Stimulated activated CD4-positive, alpha-beta T cell treated with anti-CD3 and anti-CD28 coated beads, Interleukin-15, amount 100 ng/mL, for 1 hour (primary cell): ENCODE measurements around the gene KHDC1L.
"Not testable (repeated sequence)": the region's sequence is repeated elsewhere in the genome, so short reads cannot be mapped to it uniquely, and the experiment has no call there.

Experiments used
- DNase-seq, 2 donors: peaks; one replicate each; pipeline ENCODE4 v3.0.0-alpha.2; 2020; ENCODE audit warnings: low read depth in 1 of 2, low spot score in 1 of 2

KHDC1L gene

GRCh38 chr6:73225396-73225795 is at the start of gene KHDC1L:
Gene KHDC1L (minus strand): TSS chr6:73225496. CDS start chr6:73225408, 88 bp downstream.
- DNase-seq: no peak

DNA sequence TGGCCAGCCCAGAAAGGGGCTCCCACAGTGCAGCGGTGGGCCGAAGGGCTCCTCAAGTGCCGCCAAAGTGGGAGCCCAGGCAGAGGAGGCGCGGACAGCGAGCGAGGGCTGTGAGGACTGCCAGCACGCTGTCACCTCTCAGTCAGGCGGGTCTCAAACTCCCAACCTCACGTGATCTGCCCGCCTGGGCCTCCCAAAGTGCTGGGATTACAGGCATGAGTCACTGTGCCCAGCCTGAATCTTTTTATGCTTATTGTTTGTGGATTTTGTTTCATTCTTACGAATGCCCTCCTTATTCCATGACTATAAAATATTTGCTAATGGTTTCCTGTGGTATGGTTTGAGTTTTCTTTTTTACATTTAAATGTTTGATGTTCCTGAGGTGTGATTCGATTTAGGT is 44.0 kb upstream of the KHDC1L start:
- not testable (repeated sequence) for DNase-seq

- DNase-seq: not testable (repeated sequence)
Measured at GRCh38 chr6:73268896-73269295, 43.6 kb upstream of the KHDC1L start.

- DNase-seq: no peak
Measured at GRCh38 chr6:73264446-73264845, 39.1 kb upstream of the KHDC1L start.

DNA sequence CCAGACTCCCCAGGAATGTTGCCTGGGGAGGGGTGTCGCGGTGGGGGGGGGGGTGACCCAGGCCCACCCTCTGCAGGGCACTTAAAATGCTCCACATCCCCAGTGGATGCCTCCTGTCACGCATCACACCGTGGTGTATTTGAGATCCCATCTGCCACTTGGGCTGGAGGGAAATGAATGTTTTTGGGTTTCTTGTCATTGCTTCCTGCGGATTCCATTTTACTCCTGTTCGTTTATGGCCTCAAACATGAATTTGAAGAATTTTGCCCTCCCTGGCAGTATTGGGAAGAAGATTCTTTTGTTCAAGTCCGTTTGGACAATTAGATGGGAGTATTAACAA is 38.2 kb upstream of the KHDC1L start:
- no peak for DNase-seq

DNA sequence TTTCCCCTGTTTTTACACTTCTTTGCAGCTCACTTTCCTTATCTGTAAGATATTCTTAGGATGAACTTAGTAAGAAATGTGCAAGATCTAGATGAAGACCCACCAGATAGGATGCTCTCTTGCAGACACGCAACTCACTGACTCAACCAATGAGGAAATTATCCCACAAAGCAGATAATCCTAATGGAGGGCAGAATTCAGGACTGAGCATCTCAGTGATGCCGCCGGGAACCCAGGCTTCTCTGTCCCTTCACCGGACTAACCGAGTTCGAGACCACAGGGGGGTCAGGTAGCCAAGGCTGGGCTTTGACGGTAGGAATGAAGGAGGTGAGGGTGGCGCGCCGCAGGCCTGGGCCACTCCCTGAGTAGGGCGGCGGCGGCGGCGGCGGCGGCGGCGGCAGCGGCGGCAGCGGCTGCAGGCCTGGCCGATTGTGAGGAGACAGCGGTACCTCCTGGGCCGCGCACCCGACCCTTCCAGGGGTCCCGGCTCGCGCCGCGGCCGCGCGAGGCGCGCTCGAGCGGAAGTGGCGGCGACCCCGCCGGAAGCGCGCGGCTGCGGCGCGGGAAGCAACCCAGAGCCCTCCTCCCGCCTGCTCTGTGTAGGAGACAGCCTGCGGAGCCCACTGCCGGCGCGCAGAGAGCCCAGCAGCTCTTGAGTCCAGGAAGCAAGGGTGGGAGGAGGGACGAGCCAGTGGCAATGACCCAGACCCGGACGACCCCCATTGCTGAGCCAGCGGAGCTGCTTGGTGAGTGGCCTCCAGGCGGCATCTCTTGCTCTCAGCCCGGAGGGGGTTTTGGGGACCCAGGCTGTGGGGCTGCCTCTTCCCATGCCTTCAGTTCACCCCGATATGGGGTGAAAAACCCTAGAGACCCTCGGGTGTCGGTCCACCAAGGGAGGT is 37.6 kb upstream of the KHDC1L start, which contains the start of gene KHDC1:
Gene KHDC1 (minus strand): TSS at position 526 of the 899 bp plus-strand sequence. CDS start 20,679 bp downstream, outside the sequence.
- peak; percentile 9 to 41 for DNase-seq

DNA sequence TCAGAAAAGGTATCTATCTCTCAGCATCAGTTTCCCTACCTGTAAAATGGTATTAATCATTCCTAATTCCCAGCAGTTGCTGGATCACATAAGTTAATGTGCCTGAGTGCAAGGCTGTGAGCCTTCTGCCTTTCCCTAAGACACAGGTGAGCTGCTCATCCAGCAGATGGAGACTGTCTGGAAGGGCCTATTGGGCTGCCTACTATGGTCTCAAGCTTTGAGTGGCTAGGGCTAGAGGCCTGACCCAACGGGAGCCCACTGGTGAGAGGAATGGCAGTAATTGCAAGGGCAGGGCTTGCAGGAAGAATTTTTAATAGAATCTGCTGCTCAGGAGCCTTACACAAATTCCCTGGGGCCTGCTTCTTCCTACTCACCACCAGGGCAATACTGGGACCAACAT is 33.4 kb upstream of the KHDC1L start:
- DNase-seq: no peak

GRCh38 chr6:73254323-73254722 is 29.0 kb upstream of the KHDC1L start:
- not testable (repeated sequence) for DNase-seq

DNA sequence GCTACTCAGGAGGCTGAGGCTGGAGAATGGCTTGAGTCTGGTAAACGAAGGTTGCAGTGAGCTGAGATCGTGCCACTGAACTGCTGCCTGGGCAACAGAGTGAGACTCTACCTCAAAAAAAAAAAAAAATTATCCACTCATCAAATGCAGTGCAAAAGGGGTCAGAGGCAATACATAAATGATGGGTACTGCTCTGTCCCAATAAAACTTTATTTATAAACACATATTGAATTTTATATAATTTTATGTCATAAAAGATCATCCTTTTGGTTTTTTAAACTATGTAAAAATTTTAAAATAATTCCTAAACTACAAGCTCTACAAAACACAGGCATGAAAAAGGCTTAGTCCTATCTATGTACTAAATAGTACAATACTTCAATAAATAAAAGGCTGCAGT is 27.4 kb upstream of the KHDC1L start:
- DNase-seq: no peak

GRCh38 chr6:73250016-73250415 is 24.7 kb upstream of the KHDC1L start:
- no peak for DNase-seq

DNA sequence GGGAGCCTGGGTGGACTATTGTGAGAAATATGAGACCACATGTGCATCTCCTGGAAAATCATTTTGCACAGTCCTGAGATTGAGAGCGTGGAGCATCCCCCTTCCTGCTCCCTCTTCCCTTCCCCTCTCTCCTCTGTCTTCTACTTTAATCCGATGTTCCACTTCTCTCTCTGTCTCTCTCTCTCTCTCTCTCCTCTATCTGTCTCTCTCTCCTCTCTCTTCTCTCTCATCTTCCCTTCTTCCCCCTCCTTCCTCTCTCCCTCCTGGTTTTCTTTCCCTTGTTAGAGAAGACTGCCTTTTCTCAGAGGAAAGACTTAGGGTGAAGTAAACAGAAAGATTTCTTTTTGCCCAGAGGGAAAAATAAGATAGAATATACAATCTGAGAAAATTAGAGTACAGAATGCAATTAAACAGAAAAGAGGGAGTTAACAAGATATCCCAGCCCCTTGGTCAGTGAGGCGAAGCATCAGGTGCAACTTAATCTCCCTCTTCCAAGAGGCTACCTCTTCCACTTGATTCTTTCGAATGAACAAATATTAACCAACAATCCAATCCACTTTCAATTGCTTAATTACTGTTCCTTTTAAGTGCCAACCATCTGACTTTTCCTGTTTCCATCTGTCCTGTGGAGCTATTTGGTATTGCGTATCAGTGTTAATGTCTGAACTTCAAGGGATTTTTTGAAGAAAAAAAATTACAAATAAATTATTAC is 23.1 kb upstream of the KHDC1L start:
- DNase-seq: no peak

- DNase-seq: no peak
Measured at GRCh38 chr6:73242001-73242400, 16.7 kb upstream of the KHDC1L start.

- DNase-seq: no peak
Measured at GRCh38 chr6:73240730-73241129, 15.4 kb upstream of the KHDC1L start.

- no peak for DNase-seq
Measured at GRCh38 chr6:73236144-73236750, 11.0 kb upstream of the KHDC1L start.

DNA sequence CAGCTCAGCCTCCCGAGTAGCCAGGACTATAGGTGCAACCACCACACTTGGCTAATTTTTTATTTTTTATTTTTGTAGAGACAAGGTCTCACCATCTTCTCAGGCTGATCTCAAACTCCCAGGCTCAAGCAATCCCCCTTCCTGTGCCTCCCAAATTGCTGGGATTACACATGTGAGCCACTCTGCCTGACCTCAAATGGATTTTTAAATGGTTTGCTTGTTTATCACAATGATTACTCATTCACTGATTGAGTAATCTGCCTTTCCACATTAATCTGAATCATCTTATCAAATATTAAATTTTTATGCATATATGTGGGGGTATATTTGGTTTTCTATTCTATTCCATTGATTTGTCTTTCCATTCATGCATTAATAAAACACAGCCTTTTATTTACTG is 9.4 kb upstream of the KHDC1L start:
- no peak for DNase-seq

DNA sequence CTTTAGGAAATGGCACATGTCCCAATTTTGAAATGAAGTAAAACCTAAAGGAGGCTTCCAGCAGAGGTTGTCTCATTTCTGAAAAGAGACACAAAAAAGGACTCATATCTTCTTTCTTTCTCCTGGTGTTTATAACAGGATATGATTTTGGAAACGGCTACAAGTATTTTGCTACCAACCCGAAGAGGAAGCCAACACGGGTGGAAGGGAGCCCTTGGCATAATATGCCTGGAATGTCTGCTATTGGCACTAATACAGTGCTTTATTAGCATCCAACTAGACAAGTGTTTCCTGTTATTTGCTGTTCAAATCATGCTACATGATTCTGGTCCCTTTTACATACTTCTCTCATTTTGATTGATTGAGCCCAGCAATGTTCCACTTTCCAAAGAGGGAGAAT is 8.7 kb upstream of the KHDC1L start:
- DNase-seq: not testable (repeated sequence)

DNA sequence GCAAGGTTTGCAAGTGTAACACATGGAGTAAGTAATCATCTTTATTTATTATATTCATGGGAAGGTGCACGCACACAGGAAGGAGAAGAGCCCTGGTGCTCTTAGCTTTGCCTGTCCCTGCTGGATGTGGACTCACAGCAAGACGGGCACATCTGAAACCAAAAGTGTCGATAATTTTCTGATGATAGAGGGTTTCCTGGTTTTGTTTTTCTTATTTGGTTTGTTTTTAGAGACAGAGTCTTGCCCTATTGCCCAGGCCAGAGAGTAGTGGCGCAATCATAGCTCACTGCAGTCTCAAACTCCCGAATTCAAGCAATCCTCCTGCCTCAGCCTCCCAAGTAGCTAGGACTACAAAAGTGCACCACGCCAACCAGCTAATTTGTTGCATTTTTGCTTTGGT is 7.8 kb upstream of the KHDC1L start:
- no peak for DNase-seq

- no peak for DNase-seq
Measured at GRCh38 chr6:73231986-73232391, 6.7 kb upstream of the KHDC1L start.

DNA sequence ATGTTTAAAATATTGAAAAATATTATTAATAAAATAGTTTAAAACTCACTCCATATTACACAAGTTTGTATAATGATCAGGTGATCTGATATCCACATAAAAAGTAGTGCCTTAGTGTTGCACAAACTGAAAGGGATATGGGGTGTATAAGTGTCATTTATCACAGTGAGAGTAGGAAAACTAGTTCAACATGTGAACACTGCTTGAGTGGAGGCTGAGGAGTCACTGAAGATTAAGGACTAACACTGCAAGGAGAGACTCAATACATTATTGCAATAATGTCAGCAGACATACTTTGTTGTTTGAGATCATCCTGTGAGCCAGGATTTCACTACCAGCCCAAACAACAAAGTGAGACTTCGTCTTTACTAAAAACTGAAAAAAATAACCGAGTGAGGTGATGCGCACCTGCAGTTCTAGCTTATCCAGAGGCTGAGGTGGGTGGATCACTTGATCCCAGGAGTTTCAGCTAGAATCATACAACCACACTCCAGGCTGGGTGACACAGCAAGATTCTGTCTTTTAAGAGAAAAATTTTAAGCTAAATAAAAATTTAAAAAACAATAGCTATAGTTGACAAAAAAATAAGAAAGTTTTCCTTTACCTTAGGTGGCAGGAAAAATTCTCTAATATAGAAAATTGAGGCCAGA is 2.4 kb upstream of the KHDC1L start:
- DNase-seq: no peak

- DNase-seq: no peak
Measured at GRCh38 chr6:73216859-73217258, 8.4 kb downstream of the KHDC1L start.

DNA sequence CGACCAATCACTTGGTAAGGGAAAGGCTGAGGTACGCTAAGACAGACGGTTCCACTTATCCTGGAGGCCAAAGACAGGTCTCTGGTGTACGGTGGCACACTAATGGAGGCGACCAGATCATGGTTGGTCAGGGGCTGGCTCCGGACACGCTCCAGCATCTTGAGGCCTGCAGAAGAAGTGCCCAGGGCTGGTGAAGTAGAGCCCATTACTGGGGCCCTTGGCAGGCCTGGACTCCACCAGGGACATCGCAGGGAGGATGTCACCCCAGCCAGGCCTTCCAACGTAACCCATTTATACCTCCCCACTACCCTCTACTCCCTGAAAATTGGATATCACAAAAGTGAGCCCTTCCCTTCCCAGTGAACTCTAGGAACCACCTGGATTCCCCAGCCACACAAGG is 16.2 kb downstream of the KHDC1L start:
- no peak for DNase-seq
